Body of pancreas (tissue), 4 donors: ENCODE results near the gene DOHH.

ENCODE experiments used
- POLR2A ChIP-seq, 3 donors: fragments of 450-650 bp; IDR thresholded peaks; one replicate each; pipeline ENCODE4 v1.6.1; 2016; ENCODE audit warnings: antibody characterized with exemption in 3 of 3, mild to moderate bottlenecking in 2 of 3
- TF ChIP-seq, protein P1 (sequence below), 7 experiments: fragments of 450-650 bp in 4 of 7; fragments of 200-600 bp in 3 of 7; sonication (generic) in 3 of 7; IDR thresholded peaks; one replicate each; pipeline ENCODE4 v1.5.1; 2016 to 2019; ENCODE audit warnings: antibody characterized with exemption in 7 of 7

DNA sequence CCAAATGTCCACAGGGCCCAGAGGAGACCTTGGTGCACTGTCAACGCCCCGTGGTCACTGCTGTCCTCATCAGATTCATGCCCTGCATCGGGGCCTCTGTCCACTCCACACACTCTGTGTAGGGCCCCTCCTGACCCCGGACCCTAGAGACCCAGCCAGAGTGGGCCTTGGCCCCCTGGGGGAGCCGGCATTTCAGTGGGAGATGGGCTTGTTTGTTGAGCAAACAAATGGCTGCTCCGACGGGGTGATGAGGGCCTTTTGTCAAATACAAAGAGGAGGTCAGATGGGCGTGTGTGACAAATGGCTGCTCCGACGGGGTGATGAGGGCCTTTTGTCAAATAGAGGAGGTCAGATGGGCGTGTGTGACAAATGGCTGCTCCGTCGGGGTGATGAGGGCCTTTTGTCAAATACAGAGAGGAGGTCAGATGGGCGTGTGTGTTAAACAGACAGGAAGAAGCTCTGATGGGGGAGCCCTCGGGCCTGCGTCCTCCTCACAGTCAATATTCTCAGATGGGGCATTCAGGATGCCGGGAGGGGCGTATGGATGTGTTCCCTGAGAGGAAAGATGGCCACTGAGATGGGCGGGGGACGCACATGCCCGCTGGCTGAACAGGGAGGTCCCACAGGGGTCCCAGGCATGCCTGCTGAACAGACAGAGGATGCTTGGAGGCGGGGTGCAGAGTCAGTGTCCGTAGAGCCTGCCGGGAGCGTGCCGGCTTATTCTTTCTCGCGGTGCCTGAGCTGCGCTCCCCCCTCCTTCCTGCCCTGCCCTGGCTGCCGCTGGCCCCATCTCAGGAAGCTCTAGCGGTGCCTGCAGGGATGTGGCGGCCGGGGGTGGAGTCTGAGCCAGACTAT, 56.4 kb downstream of the DOHH start:
- TF ChIP-seq POLR2A (IDR thresholded peaks at IDR 0.05), result no peak
- TF ChIP-seq, protein P1, sequence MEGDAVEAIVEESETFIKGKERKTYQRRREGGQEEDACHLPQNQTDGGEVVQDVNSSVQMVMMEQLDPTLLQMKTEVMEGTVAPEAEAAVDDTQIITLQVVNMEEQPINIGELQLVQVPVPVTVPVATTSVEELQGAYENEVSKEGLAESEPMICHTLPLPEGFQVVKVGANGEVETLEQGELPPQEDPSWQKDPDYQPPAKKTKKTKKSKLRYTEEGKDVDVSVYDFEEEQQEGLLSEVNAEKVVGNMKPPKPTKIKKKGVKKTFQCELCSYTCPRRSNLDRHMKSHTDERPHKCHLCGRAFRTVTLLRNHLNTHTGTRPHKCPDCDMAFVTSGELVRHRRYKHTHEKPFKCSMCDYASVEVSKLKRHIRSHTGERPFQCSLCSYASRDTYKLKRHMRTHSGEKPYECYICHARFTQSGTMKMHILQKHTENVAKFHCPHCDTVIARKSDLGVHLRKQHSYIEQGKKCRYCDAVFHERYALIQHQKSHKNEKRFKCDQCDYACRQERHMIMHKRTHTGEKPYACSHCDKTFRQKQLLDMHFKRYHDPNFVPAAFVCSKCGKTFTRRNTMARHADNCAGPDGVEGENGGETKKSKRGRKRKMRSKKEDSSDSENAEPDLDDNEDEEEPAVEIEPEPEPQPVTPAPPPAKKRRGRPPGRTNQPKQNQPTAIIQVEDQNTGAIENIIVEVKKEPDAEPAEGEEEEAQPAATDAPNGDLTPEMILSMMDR (IDR thresholded peaks at IDR 0.05), result no peak
